GM21423 (cell line): ENCODE data around the gene ZMAT5.

Experiments used
- ATAC-seq: cut with Tn5 transposase; IDR thresholded peaks from one replicate; pipeline ENCODE4 v1.9.1; 2021; ENCODE audit warnings: mild to moderate bottlenecking, moderate library complexity; ENCODE audit not compliant: unreplicated experiment

Gene ZMAT5

GRCh38 chr22:29733362-29734201, 33.2 kb downstream of the ZMAT5 start:
- ATAC-seq: no peak

GRCh38 chr22:29732883-29733282, 33.9 kb downstream of the ZMAT5 start:
- ATAC-seq: no peak

GRCh38 chr22:29731058-29731850, 35.6 kb downstream of the ZMAT5 start:
- ATAC-seq: no peak

GRCh38 chr22:29729161-29729560, 37.6 kb downstream of the ZMAT5 start:
- no peak for ATAC-seq

GRCh38 chr22:29727131-29727523, 39.7 kb downstream of the ZMAT5 start:
- no peak for ATAC-seq

GRCh38 chr22:29726512-29727130, 40.2 kb downstream of the ZMAT5 start:
- no peak for ATAC-seq

- no peak for ATAC-seq
These were observed 40.7 kb downstream of the ZMAT5 start for GRCh38 chr22:29726106-29726505.

GRCh38 chr22:29724843-29725242, 42.0 kb downstream of the ZMAT5 start:
- ATAC-seq: no peak

- no peak for ATAC-seq
These were observed 43.0 kb downstream of the ZMAT5 start for GRCh38 chr22:29723766-29724165.

GRCh38 chr22:29722587-29722986, 44.2 kb downstream of the ZMAT5 start:
- ATAC-seq: no peak

- ATAC-seq: no peak
These were observed 44.7 kb downstream of the ZMAT5 start for GRCh38 chr22:29722151-29722550.

GRCh38 chr22:29720811-29721323, 45.9 kb downstream of the ZMAT5 start:
- no peak for ATAC-seq

- no peak for ATAC-seq
These were observed 46.7 kb downstream of the ZMAT5 start, which contains the start of gene CABP7 for GRCh38 chr22:29719899-29720645. TSS of gene CABP7 (plus strand) at chr22:29720003. CDS start at chr22:29720425, 422 bp downstream.

GRCh38 chr22:29718949-29719898, 47.6 kb downstream of the ZMAT5 start:
- no peak for ATAC-seq

GRCh38 chr22:29717789-29718188, 49.0 kb downstream of the ZMAT5 start:
- ATAC-seq: no peak

GRCh38 chr22:29716814-29717545, 49.8 kb downstream of the ZMAT5 start:
- no peak for ATAC-seq

- no peak for ATAC-seq
These were observed 51.1 kb downstream of the ZMAT5 start for GRCh38 chr22:29715705-29716104.

- ATAC-seq: no peak
These were observed 51.6 kb downstream of the ZMAT5 start for GRCh38 chr22:29715240-29715639.
